H9 (cell line): ENCODE data around the gene AATK. TPM values are rescaled to one million over a fixed set of nuclear protein-coding genes. Genes with fewer than 3 reads are reported as not detected.
A peak's percentile ranks its signal among the peaks of the same experiment; 100 is the strongest.

Experiments used
- DNase-seq: peaks from one replicate; pipeline ENCODE4 v3.0.0-alpha.2; 2017
- H2AFZ ChIP-seq: one replicate; pipeline ENCODE4 v1.6.1; 2013; ENCODE audit warnings: mild to moderate bottlenecking, low read length, control low read depth, moderate library complexity
- H2AK5ac ChIP-seq: 2 replicates; pipeline ENCODE4 v1.6.1; 2013; ENCODE audit warnings: low read length, control low read depth, mixed read lengths; ENCODE audit not compliant: insufficient read length
- H2BK120ac ChIP-seq: one replicate; pipeline ENCODE4 v1.6.1; 2013; ENCODE audit warnings: low read depth, mild to moderate bottlenecking, low read length, control low read depth, inconsistent platforms; ENCODE audit not compliant: poor library complexity, severe bottlenecking
- H2BK12ac ChIP-seq: 2 replicates; pipeline ENCODE4 v1.6.1; 2013; ENCODE audit warnings: low read length, control low read depth, mixed read lengths, low read depth; ENCODE audit not compliant: insufficient read length
- H2BK15ac ChIP-seq: 2 replicates; pipeline ENCODE4 v1.6.1; 2013; ENCODE audit warnings: low read depth, low read length, control low read depth
- H2BK20ac ChIP-seq: one replicate; pipeline ENCODE4 v1.6.1; 2013; ENCODE audit warnings: low read depth, mild to moderate bottlenecking, low read length, control low read depth, inconsistent platforms; ENCODE audit not compliant: poor library complexity, severe bottlenecking
- H2BK5ac ChIP-seq: 2 replicates; pipeline ENCODE4 v1.6.1; 2013; ENCODE audit warnings: low read length, control low read depth, mixed read lengths; ENCODE audit not compliant: insufficient read length
- H3K14ac ChIP-seq: 2 replicates; pipeline ENCODE4 v1.6.1; 2013; ENCODE audit warnings: low read length, control low read depth; ENCODE audit not compliant: insufficient read depth
- H3K18ac ChIP-seq: 2 replicates; pipeline ENCODE4 v1.6.1; 2013; ENCODE audit warnings: low read depth, mild to moderate bottlenecking, mixed read lengths, low read length, control low read depth; ENCODE audit not compliant: insufficient read length
- H3K23ac ChIP-seq: 2 replicates; pipeline ENCODE4 v1.6.1; 2013; ENCODE audit warnings: low read length, control low read depth, mixed read lengths, low read depth; ENCODE audit not compliant: insufficient read length
- H3K23me2 ChIP-seq: 2 replicates; pipeline ENCODE4 v1.6.1; 2013; ENCODE audit warnings: low read depth, mild to moderate bottlenecking, mixed read lengths, low read length, control low read depth; ENCODE audit not compliant: insufficient read length, poor library complexity, severe bottlenecking
- H3K27ac ChIP-seq: 2 replicates; pipeline ENCODE4 v1.5.1; 2013; ENCODE audit warnings: low read length, control low read depth, mixed read lengths, low read depth; ENCODE audit not compliant: insufficient read length
- H3K27me3 ChIP-seq: 2 replicates; pipeline ENCODE4 v1.6.1; 2013; ENCODE audit warnings: low read length, control low read depth, inconsistent platforms; ENCODE audit not compliant: insufficient read depth
- H3K4ac ChIP-seq: 2 replicates; pipeline ENCODE4 v1.6.1; 2013; ENCODE audit warnings: low read depth, mild to moderate bottlenecking, control low read depth, inconsistent platforms, low read length, moderate library complexity
- H3K4me1 ChIP-seq: 2 replicates; pipeline ENCODE4 v1.6.1; 2013; ENCODE audit warnings: low read length, control low read depth, inconsistent platforms; ENCODE audit not compliant: insufficient read depth
- H3K4me2 ChIP-seq: 2 replicates; pipeline ENCODE4 v1.6.1; 2013; ENCODE audit warnings: low read length, control low read depth, mixed read lengths; ENCODE audit not compliant: insufficient read length, insufficient read depth
- H3K56ac ChIP-seq: 2 replicates; pipeline ENCODE4 v1.6.1; 2013; ENCODE audit warnings: low read depth, mild to moderate bottlenecking, mixed read lengths, low read length, control low read depth; ENCODE audit not compliant: insufficient read length
- H3K79me1 ChIP-seq: 2 replicates; pipeline ENCODE4 v1.6.1; 2013; ENCODE audit warnings: low read depth, mild to moderate bottlenecking, moderate library complexity, low read length, control low read depth, inconsistent platforms; ENCODE audit not compliant: insufficient read depth, poor library complexity, severe bottlenecking
- H3K79me2 ChIP-seq: 2 replicates; pipeline ENCODE4 v1.6.1; 2013; ENCODE audit warnings: low read length, control low read depth, inconsistent platforms; ENCODE audit not compliant: insufficient read depth
- H3K9ac ChIP-seq: 2 replicates; pipeline ENCODE4 v1.6.1; 2013; ENCODE audit warnings: low read length, control low read depth, mixed read lengths; ENCODE audit not compliant: insufficient read length; ENCODE audit errors: extremely low read depth
- H3K9me3 ChIP-seq: one replicate; pipeline ENCODE4 v1.6.1; 2013; ENCODE audit warnings: low read depth, low read length, inconsistent platforms; ENCODE audit not compliant: control insufficient read depth
- H3T11ph ChIP-seq: one replicate; pipeline ENCODE4 v1.6.1; 2013; ENCODE audit warnings: mild to moderate bottlenecking, low read length, control low read depth, inconsistent platforms
- H4K20me1 ChIP-seq: one replicate; pipeline ENCODE4 v1.6.1; 2013; ENCODE audit not compliant: control insufficient read depth, insufficient read length, insufficient read depth
- H4K5ac ChIP-seq: 2 replicates; pipeline ENCODE4 v1.6.1; 2013; ENCODE audit warnings: low read depth, mild to moderate bottlenecking, mixed read lengths, low read length, control low read depth; ENCODE audit not compliant: insufficient read length
- H4K8ac ChIP-seq: replicated peaks from 2 replicates; pipeline ENCODE4 v1.6.1; 2013; ENCODE audit warnings: low read length, control low read depth, mixed read lengths, low read depth; ENCODE audit not compliant: insufficient read length
- H4K91ac ChIP-seq: 2 replicates; pipeline ENCODE4 v1.6.1; 2013; ENCODE audit warnings: low read depth, mild to moderate bottlenecking, moderate library complexity, mixed read lengths, low read length, control low read depth; ENCODE audit not compliant: insufficient read length
- H3K27ac Mint-ChIP-seq, 3 experiments: 2 replicates in 2 of 3; 3 replicates in 1 of 3; pipeline ENCODE4 v1.8.0; 2020 to 2021; ENCODE audit warnings: mixed read lengths in 3 of 3, mild to moderate bottlenecking in 1 of 3, moderate library complexity in 1 of 3
- H3K27me3 Mint-ChIP-seq: 2 replicates; pipeline ENCODE4 v1.8.0; 2021; ENCODE audit warnings: low read depth, mild to moderate bottlenecking, moderate library complexity, mixed read lengths
- H3K36me3 Mint-ChIP-seq, 3 experiments: 2 replicates in 2 of 3; 3 replicates in 1 of 3; pipeline ENCODE4 v1.8.0; 2020 to 2021; ENCODE audit warnings: low read depth in 3 of 3, mixed read lengths in 3 of 3; ENCODE audit not compliant: insufficient read depth in 1 of 3
- H3K4me1 Mint-ChIP-seq, 2 experiments: 2 replicates each; pipeline ENCODE4 v1.8.0; 2020; ENCODE audit warnings: mixed read lengths in 2 of 2
- H3K4me3 Mint-ChIP-seq, 2 experiments: 2 replicates in 1 of 2; 3 replicates in 1 of 2; pipeline ENCODE4 v1.8.0; 2020 to 2021; ENCODE audit warnings: mild to moderate bottlenecking in 2 of 2, mixed read lengths in 2 of 2, moderate library complexity in 1 of 2
- H3K9me3 Mint-ChIP-seq, 2 experiments: 2 replicates in 1 of 2; 3 replicates in 1 of 2; pipeline ENCODE4 v1.8.0; 2020; ENCODE audit warnings: mild to moderate bottlenecking in 2 of 2, mixed read lengths in 2 of 2, moderate library complexity in 1 of 2
- CTCF ChIP-seq: fragments of 200-600 bp; sonication (generic); conservative IDR thresholded peaks from 3 replicates; pipeline ENCODE4 v1.8.0; 2021; ENCODE audit warnings: antibody characterized with exemption, mild to moderate bottlenecking
- WGBS: extraction: QIAGEN DNeasy Blood & Tissue Kit; methylation state at CpG from one replicate; pipeline ENCODE4 v1.1.7; 2013; ENCODE audit warnings: missing lambda C conversion rate, low lambda C conversion rate, mixed read lengths; ENCODE audit not compliant: insufficient read length; ENCODE audit errors: extremely low coverage; 5-methylcytosine and 5-hydroxymethylcytosine counted together
- total RNA-seq: library from RNA; stranded (reverse); gene quantifications from 2 replicates; pipeline ENCODE4 v1.2.1, GENCODE V29; 2021

Gene AATK
- total RNA-seq, 1 experiment from 2014 or later = 2.4 TPM

GRCh38 chr17:81083125-81083765 is 82.8 kb downstream of the AATK start:
- Histone ChIP-seq H3K79me1 (no peaks in the 10 kb centered on the region), H4K91ac (no peak overlapping the region), H3K27me3 (no peaks in the 10 kb centered on the region), H2AK5ac (no peak overlapping the region), H2BK5ac (no peak overlapping the region), H3T11ph (no peak overlapping the region), H3K18ac (no peak overlapping the region), H3K27ac (no peak overlapping the region), H4K8ac (no peak overlapping the region), H2AFZ (no peak overlapping the region), H3K9ac (no peak overlapping the region), H3K56ac (no peak overlapping the region), H3K4me2 (no peak overlapping the region), H3K23ac (no peak overlapping the region), H4K5ac (no peak overlapping the region), H3K14ac (no peak overlapping the region), H3K79me2 (no peaks in the 10 kb centered on the region), H3K23me2 (no peaks in the 10 kb centered on the region), H2BK20ac (no peak overlapping the region), H3K4me1 (no peaks in the 10 kb centered on the region), H3K9me3 (no peaks in the 10 kb centered on the region), H4K20me1 (no peaks in the 10 kb centered on the region), H3K4ac (no peak overlapping the region), H2BK12ac (no peak overlapping the region), H2BK120ac (no peak overlapping the region), H2BK15ac (no peak overlapping the region)
- Mint-ChIP-seq H3K4me1 (peaks cover 5 to 10% of the 10 kb centered on the region in 2 experiments; a peak in 1 of 4 replicates), H3K4me3 (no peak overlapping the region), H3K27ac (peak overlapping the region in 2 of 3 experiments; percentile 75 to 95; a peak in 3 of 7 replicates), H3K27me3 (no peaks in the 10 kb centered on the region; the same call in 1 of the 2 replicates), H3K36me3 (peaks cover 0 to 10% (median 8%) of the 10 kb centered on the region in 3 experiments; a peak in 3 of 7 replicates), H3K9me3 (no peaks in the 10 kb centered on the region)
- no peak for TF ChIP-seq CTCF
- DNase-seq = no peak
- WGBS = no CpG with 5 or more reads among the region's 27 CpGs
